ENCODE data around the gene VAV2.

The VAV2 gene

DNA sequence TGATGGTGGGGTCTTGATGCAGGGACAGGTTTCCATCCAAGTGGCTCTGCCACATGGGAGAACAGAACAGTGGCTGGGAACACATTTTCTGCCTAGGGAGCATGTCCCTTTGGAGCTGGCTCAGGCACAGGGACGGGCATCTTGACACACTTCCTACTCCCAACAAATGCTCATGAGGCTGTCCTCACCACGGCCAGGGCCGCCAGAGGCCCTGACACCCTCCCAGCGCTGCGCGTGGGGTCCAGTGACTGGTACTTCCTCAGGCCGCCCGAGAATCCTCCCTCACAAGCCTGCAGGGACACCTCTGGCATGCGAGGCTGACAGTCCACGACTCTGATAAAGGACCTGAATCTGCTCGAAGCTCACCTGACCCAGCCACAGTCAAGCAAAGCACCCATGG, 193.0 kb downstream of the VAV2 start:
- H3K9me3 ChIP-seq: no peaks in the 10 kb centered on the region
- TF ChIP-seq, protein P1, sequence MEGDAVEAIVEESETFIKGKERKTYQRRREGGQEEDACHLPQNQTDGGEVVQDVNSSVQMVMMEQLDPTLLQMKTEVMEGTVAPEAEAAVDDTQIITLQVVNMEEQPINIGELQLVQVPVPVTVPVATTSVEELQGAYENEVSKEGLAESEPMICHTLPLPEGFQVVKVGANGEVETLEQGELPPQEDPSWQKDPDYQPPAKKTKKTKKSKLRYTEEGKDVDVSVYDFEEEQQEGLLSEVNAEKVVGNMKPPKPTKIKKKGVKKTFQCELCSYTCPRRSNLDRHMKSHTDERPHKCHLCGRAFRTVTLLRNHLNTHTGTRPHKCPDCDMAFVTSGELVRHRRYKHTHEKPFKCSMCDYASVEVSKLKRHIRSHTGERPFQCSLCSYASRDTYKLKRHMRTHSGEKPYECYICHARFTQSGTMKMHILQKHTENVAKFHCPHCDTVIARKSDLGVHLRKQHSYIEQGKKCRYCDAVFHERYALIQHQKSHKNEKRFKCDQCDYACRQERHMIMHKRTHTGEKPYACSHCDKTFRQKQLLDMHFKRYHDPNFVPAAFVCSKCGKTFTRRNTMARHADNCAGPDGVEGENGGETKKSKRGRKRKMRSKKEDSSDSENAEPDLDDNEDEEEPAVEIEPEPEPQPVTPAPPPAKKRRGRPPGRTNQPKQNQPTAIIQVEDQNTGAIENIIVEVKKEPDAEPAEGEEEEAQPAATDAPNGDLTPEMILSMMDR (IDR thresholded peaks at IDR 0.05): no peak
- no peaks in the 10 kb centered on the region for H3K4me1 ChIP-seq (ENCODE audit: control insufficient read depth in 1 of 2, insufficient read depth in 1 of 2, low read depth in 1 of 2, low read length in 1 of 2)
- no peaks in the 10 kb centered on the region for H3K36me3 ChIP-seq
- H3K27me3 ChIP-seq: no peaks in the 10 kb centered on the region
- no peak overlapping the region for H3K4me3 ChIP-seq (ENCODE audit: low read depth in 1 of 2, low read length in 1 of 2)
- H3K27ac ChIP-seq: no peak overlapping the region

DNA sequence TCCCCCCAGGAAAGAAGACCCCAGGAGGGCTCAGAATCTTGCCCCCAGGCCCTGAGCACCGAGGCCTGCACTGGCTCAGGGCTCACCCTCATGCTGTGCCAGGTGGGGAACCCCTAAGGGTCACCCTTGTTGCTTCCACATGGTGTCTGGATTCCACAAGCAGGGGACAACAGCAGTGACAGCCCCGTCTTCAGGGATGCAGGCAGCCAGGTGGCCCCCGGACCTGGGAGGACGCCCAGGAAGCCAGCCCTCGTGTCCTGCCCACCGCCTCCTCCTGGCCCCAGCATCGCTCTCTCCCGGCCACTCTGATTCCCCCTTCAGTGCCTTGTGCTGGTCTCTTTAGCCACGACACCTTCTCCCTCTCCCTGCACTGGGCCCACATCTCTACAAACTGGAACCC, 194.0 kb downstream of the VAV2 start:
- Histone ChIP-seq H3K27me3 (no peaks in the 10 kb centered on the region), H3K27ac (no peak overlapping the region), H3K9me3 (no peaks in the 10 kb centered on the region), H3K36me3 (no peaks in the 10 kb centered on the region), H3K4me3 (ENCODE audit: low read depth in 1 of 2, low read length in 1 of 2) (no peak overlapping the region), H3K4me1 (ENCODE audit: control insufficient read depth in 1 of 2, insufficient read depth in 1 of 2, low read depth in 1 of 2, low read length in 1 of 2) (no peaks in the 10 kb centered on the region)
- TF ChIP-seq, protein P1 (IDR thresholded peaks at IDR 0.05): no peak

DNA sequence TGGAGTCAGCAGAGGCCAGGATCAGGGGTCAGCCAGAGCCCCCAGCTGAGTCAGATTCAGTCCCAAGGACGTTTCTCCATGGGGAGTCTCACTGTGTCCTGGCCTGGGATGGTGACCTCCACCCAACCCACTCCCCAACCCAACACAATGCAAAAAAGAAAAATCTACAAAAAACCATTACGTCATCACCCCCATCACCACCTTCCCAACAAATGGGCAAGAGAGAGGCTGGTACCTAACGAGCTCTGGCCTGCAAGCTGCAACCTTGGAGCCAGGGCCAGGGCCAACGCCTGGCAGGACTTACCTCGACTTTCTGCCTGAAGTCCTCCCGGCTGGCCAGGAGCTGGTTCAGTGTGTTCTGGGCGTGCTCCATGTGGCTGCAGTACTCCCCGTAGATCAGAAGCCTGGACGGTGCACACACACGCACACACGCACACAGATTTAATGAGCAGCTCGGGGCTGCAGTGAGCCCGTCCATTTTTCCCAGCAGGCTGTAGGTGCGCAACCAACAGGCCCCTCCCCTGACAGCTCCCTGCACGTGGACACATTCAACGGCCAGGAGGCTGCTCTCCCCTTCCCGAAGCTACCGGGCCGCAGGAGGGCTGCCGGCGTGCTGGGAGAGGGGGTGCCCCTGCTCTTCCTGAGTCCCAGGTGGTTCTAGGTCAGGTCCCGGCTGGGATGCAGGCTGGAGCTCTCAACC, 194.6 kb downstream of the VAV2 start:
- Histone ChIP-seq H3K9me3 (no peaks in the 10 kb centered on the region), H3K4me3 (ENCODE audit: low read depth in 1 of 2, low read length in 1 of 2) (no peak overlapping the region), H3K4me1 (ENCODE audit: control insufficient read depth in 1 of 2, insufficient read depth in 1 of 2, low read depth in 1 of 2, low read length in 1 of 2) (no peaks in the 10 kb centered on the region), H3K36me3 (no peaks in the 10 kb centered on the region), H3K27me3 (no peaks in the 10 kb centered on the region), H3K27ac (no peak overlapping the region)
- TF ChIP-seq, protein P1 (IDR thresholded peaks at IDR 0.05): no peak

DNA sequence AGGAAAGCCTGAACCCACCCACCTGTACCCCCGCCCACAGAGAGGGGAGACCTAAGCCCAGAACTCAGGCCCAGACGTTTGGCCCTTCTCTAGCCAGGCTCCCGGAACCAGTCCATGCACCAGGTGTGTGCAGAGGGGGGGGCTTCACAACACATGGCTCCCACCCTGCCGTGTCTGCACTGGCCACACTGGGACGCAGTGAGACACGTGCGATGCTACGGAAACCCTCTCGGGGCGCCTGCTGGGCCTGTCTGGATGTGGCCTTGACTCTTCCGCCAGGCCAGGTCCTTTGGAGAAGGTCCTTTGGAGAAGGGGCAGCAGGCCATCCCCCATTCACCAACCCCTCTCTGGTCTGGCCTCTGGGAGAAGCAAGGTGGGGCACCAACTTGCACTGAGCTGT, 195.6 kb downstream of the VAV2 start:
- Histone ChIP-seq H3K27ac (no peak overlapping the region), H3K9me3 (no peaks in the 10 kb centered on the region), H3K27me3 (no peaks in the 10 kb centered on the region), H3K4me1 (ENCODE audit: control insufficient read depth in 1 of 2, insufficient read depth in 1 of 2, low read depth in 1 of 2, low read length in 1 of 2) (no peaks in the 10 kb centered on the region), H3K36me3 (no peaks in the 10 kb centered on the region), H3K4me3 (ENCODE audit: low read depth in 1 of 2, low read length in 1 of 2) (no peak overlapping the region)
- TF ChIP-seq, protein P1 (IDR thresholded peaks at IDR 0.05): no peak

DNA sequence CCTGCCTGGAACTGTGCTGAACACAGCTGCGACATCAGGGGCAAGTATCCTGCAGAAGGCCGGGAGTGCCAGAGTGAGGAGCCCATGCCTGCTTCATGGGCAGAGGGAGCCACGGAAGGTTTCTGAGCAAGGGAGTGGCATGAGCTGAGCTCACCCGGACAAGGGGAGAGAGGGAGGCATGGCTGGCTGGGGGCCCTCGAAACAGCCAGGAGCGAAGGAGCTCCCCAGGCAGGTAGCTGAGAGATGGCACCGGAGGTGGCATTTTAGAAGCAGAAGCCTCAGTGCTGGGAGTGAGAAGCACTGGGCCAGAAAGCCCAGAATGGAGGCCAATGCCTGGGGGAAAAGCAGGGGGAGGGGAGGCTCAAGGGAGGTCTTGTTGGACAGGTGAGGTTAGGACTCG, 197.1 kb downstream of the VAV2 start:
- Histone ChIP-seq H3K36me3 (no peaks in the 10 kb centered on the region), H3K27ac (no peak overlapping the region), H3K9me3 (no peaks in the 10 kb centered on the region), H3K27me3 (peaks cover 4% of the 10 kb centered on the region), H3K4me1 (ENCODE audit: control insufficient read depth in 1 of 2, insufficient read depth in 1 of 2, low read depth in 1 of 2, low read length in 1 of 2) (no peaks in the 10 kb centered on the region), H3K4me3 (ENCODE audit: low read depth in 1 of 2, low read length in 1 of 2) (no peak overlapping the region)
- TF ChIP-seq, protein P1 (IDR thresholded peaks at IDR 0.05): no peak
